ENCODE data around the gene GABRR1.

GABRR1 gene

DNA sequence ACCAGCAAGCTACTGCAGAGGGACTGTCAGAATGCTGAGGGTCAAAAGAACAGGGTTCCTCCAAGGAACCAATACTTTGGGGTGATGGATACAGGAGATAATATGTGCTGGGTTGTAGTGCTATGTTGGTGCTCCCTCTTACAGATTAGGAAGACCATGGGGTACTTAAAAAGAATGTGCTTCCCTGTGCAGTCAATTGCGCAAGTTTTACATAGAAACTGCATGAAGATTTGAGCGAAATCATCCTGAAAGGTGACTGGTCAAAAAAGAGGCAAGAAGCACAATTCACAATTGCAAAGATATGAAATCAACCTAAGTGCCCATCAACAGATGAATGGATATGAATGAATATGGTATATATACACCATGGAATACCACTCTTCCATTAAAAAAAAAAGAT is 33.9 kb downstream of the GABRR1 start:
- TF ChIP-seq CTCF (IDR thresholded peaks at IDR 0.05; ENCODE audit: borderline replicate concordance, control extremely low read depth, extremely low read depth, insufficient read depth, missing control alignments): no peak
- in situ Hi-C loops (cut with MboI; ENCODE audit: low sequenced_read_pairs, unreplicated experiment): no loop called here
- no peak for DNase-seq (ENCODE audit: low spot score)

- TF ChIP-seq CTCF (IDR thresholded peaks at IDR 0.05; ENCODE audit: borderline replicate concordance, control extremely low read depth, extremely low read depth, insufficient read depth, missing control alignments): no peak
- in situ Hi-C loops (cut with MboI; ENCODE audit: low sequenced_read_pairs, unreplicated experiment): no loop called here
- no peak for DNase-seq (ENCODE audit: low spot score)
These were observed 36.2 kb downstream of the GABRR1 start for GRCh38 chr6:89180971-89181370.

GRCh38 chr6:89180112-89180511 is 37.0 kb downstream of the GABRR1 start:
- in situ Hi-C loops (cut with MboI; ENCODE audit: low sequenced_read_pairs, unreplicated experiment): no loop called here
- DNase-seq (ENCODE audit: low spot score): no peak
- no peak for TF ChIP-seq CTCF (IDR thresholded peaks at IDR 0.05; ENCODE audit: borderline replicate concordance, control extremely low read depth, extremely low read depth, insufficient read depth, missing control alignments)

- TF ChIP-seq CTCF (IDR thresholded peaks at IDR 0.05; ENCODE audit: borderline replicate concordance, control extremely low read depth, extremely low read depth, insufficient read depth, missing control alignments): no peak
- in situ Hi-C loops (cut with MboI; ENCODE audit: low sequenced_read_pairs, unreplicated experiment): no loop called here
- no peak for DNase-seq (ENCODE audit: low spot score)
These were observed 43.5 kb downstream of the GABRR1 start for GRCh38 chr6:89173634-89174033.

DNA sequence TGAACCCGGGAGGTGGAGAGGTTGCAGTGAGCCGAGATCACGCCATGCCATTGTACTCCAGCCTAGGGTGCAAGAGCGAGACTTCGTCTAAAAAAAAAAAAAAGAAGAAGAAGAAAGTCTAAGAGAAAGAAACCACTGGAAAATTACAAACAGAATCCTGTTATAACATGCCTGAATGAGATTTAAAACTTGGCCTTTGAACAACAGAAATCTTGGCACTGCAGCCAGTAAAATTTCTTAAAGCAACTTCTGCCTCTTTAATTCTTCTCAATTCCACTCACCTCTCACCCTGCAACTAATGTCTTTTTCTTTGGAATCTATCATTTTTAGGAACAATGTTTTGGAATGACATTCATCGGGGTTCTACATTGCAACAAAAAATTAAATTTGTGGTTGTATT is 45.0 kb downstream of the GABRR1 start:
- TF ChIP-seq CTCF (IDR thresholded peaks at IDR 0.05; ENCODE audit: borderline replicate concordance, control extremely low read depth, extremely low read depth, insufficient read depth, missing control alignments): no peak

GRCh38 chr6:89162047-89162371 is 55.1 kb downstream of the GABRR1 start:
- in situ Hi-C loops (cut with MboI; ENCODE audit: low sequenced_read_pairs, unreplicated experiment): no loop called here
- no peak for TF ChIP-seq CTCF (IDR thresholded peaks at IDR 0.05; ENCODE audit: borderline replicate concordance, control extremely low read depth, extremely low read depth, insufficient read depth, missing control alignments)
- no peak for DNase-seq (ENCODE audit: low spot score)

More for the DNA sequence above, 45.0 kb downstream of the GABRR1 start:
- no peak for DNase-seq (ENCODE audit: low spot score)
- in situ Hi-C loops (cut with MboI; ENCODE audit: low sequenced_read_pairs, unreplicated experiment): no loop called here
